ENCODE data around the gene NOL8. TPM values are rescaled to one million over a fixed set of nuclear protein-coding genes. Genes with fewer than 3 reads are reported as not detected.

NOL8 gene
- total RNA-seq, 1 experiment from 2014 or later: 46.9 TPM

GRCh38 chr9:92299116-92299515 lies 26.0 kb downstream of the NOL8 start:
- Histone ChIP-seq H3K79me2 (ENCODE audit: low read depth) (peaks cover 3% of the 10 kb centered on the region; the same call in 1 of the 2 replicates), H3K36me3 (ENCODE audit: low read depth) (peaks cover 56% of the 10 kb centered on the region), H3K9me3 (ENCODE audit: insufficient read depth, low read depth) (no peaks in the 10 kb centered on the region), H3K4me1 (replicated peaks; ENCODE audit: insufficient read depth) (peaks cover 9% of the 10 kb centered on the region), H4K20me1 (ENCODE audit: insufficient read depth) (no peaks in the 10 kb centered on the region; the same call in 1 of the 2 replicates), H2AFZ (no peak overlapping the region), H3K27me3 (ENCODE audit: insufficient read depth, low read depth) (no peaks in the 10 kb centered on the region), H3K4me3 (no peak overlapping the region), H3K9me2 (ENCODE audit: insufficient read depth) (no peaks in the 10 kb centered on the region), H3F3A (ENCODE audit: insufficient read depth, low read depth) (peaks cover 20% of the 10 kb centered on the region), H3K27ac (no peak overlapping the region), H3K4me2 (no peak overlapping the region)
- ChIA-PET CTCF (no interaction called here), POLR2A (ENCODE audit: unreplicated experiment) (interaction anchor here (0.7 kb wide), 1 partner anchor 371 kb away, joined by 9 read pairs; the partner anchor contains the start of gene IPPK)
- TF ChIP-seq EZH2 (IDR thresholded peaks at IDR 0.05; ENCODE audit: low read depth): no peak
- TF ChIP-seq CTCF (conservative IDR thresholded peaks at IDR 0.05): no peak
- no TSS peak for BruUV-seq (replicated peaks)
- DNase-seq: no peak
- intact Hi-C loops (cut with micrococcal nuclease; ENCODE audit: unreplicated experiment): no loop called here

- no peak overlapping the region for H3K4me2 ChIP-seq
- H3K9me2 ChIP-seq (ENCODE audit: insufficient read depth): no peaks in the 10 kb centered on the region
- TF ChIP-seq CTCF (conservative IDR thresholded peaks at IDR 0.05): no peak
- no peak for TF ChIP-seq EZH2 (IDR thresholded peaks at IDR 0.05; ENCODE audit: low read depth)
- POLR2A ChIA-PET (ENCODE audit: unreplicated experiment): interaction anchor here (0.7 kb wide), 1 partner anchor 29 kb away, joined by 5 read pairs; no protein-coding TSS in a partner anchor
- H2AFZ ChIP-seq: no peak overlapping the region
- intact Hi-C loops (cut with micrococcal nuclease; ENCODE audit: unreplicated experiment): no loop called here
- no peaks in the 10 kb centered on the region for H3K9me3 ChIP-seq (ENCODE audit: insufficient read depth, low read depth)
- peaks cover 50% of the 10 kb centered on the region for H3K36me3 ChIP-seq (ENCODE audit: low read depth)
- peaks cover 9% of the 10 kb centered on the region for H3K4me1 ChIP-seq (replicated peaks; ENCODE audit: insufficient read depth)
- H3K4me3 ChIP-seq: no peak overlapping the region
- peaks cover 8% of the 10 kb centered on the region for H3K79me2 ChIP-seq (ENCODE audit: low read depth)
- H3F3A ChIP-seq (ENCODE audit: insufficient read depth, low read depth): peaks cover 22% of the 10 kb centered on the region
- CTCF ChIA-PET: no interaction called here
- no peaks in the 10 kb centered on the region for H3K27me3 ChIP-seq (ENCODE audit: insufficient read depth, low read depth)
- BruUV-seq (replicated peaks): no TSS peak
- no peaks in the 10 kb centered on the region; the same call in 1 of the 2 replicates for H4K20me1 ChIP-seq (ENCODE audit: insufficient read depth)
- no peak overlapping the region for H3K27ac ChIP-seq
- DNase-seq: no peak
These were observed 27.1 kb downstream of the NOL8 start for GRCh38 chr9:92298036-92298435.

- intact Hi-C loops (cut with micrococcal nuclease; ENCODE audit: unreplicated experiment): no loop called here
These were observed 27.5 kb downstream of the NOL8 start for GRCh38 chr9:92297611-92298010.

More at GRCh38 chr9:92297611-92298010, 27.5 kb downstream of the NOL8 start:
- no TSS peak for BruUV-seq (replicated peaks)
- H3K9me3 ChIP-seq (ENCODE audit: insufficient read depth, low read depth): no peaks in the 10 kb centered on the region
- no peak for DNase-seq
- ChIA-PET POLR2A (ENCODE audit: unreplicated experiment) (interaction anchor here (0.7 kb wide), 1 partner anchor 29 kb away, joined by 5 read pairs; no protein-coding TSS in a partner anchor), CTCF (no interaction called here)
- H3K27ac ChIP-seq: no peak overlapping the region
- peaks cover 12% of the 10 kb centered on the region for H3K79me2 ChIP-seq (ENCODE audit: low read depth)
- no peaks in the 10 kb centered on the region for H3K9me2 ChIP-seq (ENCODE audit: insufficient read depth)
- H3K4me3 ChIP-seq: no peak overlapping the region
- TF ChIP-seq EZH2 (IDR thresholded peaks at IDR 0.05; ENCODE audit: low read depth) (no peak), CTCF (conservative IDR thresholded peaks at IDR 0.05) (no peak)
- H3K27me3 ChIP-seq (ENCODE audit: insufficient read depth, low read depth): no peaks in the 10 kb centered on the region
- H3F3A ChIP-seq (ENCODE audit: insufficient read depth, low read depth): peaks cover 22% of the 10 kb centered on the region
- H3K36me3 ChIP-seq (ENCODE audit: low read depth): peaks cover 50% of the 10 kb centered on the region
- no peaks in the 10 kb centered on the region; the same call in 1 of the 2 replicates for H4K20me1 ChIP-seq (ENCODE audit: insufficient read depth)
- peaks cover 9% of the 10 kb centered on the region for H3K4me1 ChIP-seq (replicated peaks; ENCODE audit: insufficient read depth)
- H3K4me2 ChIP-seq: no peak overlapping the region
- no peak overlapping the region for H2AFZ ChIP-seq

All from PC-9 (cell line).